Endodermal cell (in vitro differentiated cells): ENCODE measurements around the gene DENND4C. TPM values are rescaled to one million over a fixed set of nuclear protein-coding genes. Genes with fewer than 3 reads are reported as not detected.

Experiments used
- DNase-seq: peaks from one replicate; pipeline ENCODE4 v3.0.0-alpha.2; 2017
- H3K27ac ChIP-seq: 2 replicates; pipeline ENCODE4 v1.5.1; 2013; ENCODE audit warnings: mild to moderate bottlenecking, low read depth, low read length, moderate library complexity
- H3K27me3 ChIP-seq: 2 replicates; pipeline ENCODE4 v1.6.1; 2013; ENCODE audit warnings: mild to moderate bottlenecking, low read length, moderate library complexity; ENCODE audit not compliant: insufficient read depth, control insufficient read depth, poor library complexity, severe bottlenecking
- H3K36me3 ChIP-seq: 2 replicates; pipeline ENCODE4 v1.7.0; 2013; ENCODE audit warnings: mild to moderate bottlenecking, low read length, moderate library complexity; ENCODE audit not compliant: control insufficient read depth, insufficient read depth
- H3K4me1 ChIP-seq: one replicate; pipeline ENCODE4 v1.7.0; 2013; ENCODE audit warnings: low read length; ENCODE audit not compliant: control insufficient read depth, insufficient read depth
- H3K4me3 ChIP-seq: 2 replicates; pipeline ENCODE4 v1.5.1; 2013; ENCODE audit warnings: mild to moderate bottlenecking, low read length, moderate library complexity
- H3K9ac ChIP-seq: 2 replicates; pipeline ENCODE4 v1.6.1; 2013; ENCODE audit warnings: mild to moderate bottlenecking, low read length, moderate library complexity; ENCODE audit not compliant: poor library complexity, severe bottlenecking; ENCODE audit errors: extremely low read depth
- H3K9me3 ChIP-seq: 2 replicates; pipeline ENCODE4 v1.6.1; 2013; ENCODE audit warnings: mild to moderate bottlenecking, low read length, moderate library complexity; ENCODE audit not compliant: control insufficient read depth
- H3K27ac Mint-ChIP-seq: 2 replicates; pipeline ENCODE4 v1.8.0; 2020; ENCODE audit warnings: mixed read lengths
- H3K27me3 Mint-ChIP-seq: 2 replicates; pipeline ENCODE4 v1.8.0; 2021; ENCODE audit warnings: mild to moderate bottlenecking, mixed read lengths; ENCODE audit not compliant: insufficient read depth
- H3K36me3 Mint-ChIP-seq: 2 replicates; pipeline ENCODE4 v1.8.0; 2020; ENCODE audit warnings: low read depth, mixed read lengths
- H3K4me1 Mint-ChIP-seq: 2 replicates; pipeline ENCODE4 v1.8.0; 2020; ENCODE audit warnings: mixed read lengths
- H3K4me3 Mint-ChIP-seq: 2 replicates; pipeline ENCODE4 v1.8.0; 2020; ENCODE audit warnings: mild to moderate bottlenecking, moderate library complexity, mixed read lengths
- H3K9me3 Mint-ChIP-seq: 2 replicates; pipeline ENCODE4 v1.8.0; 2020; ENCODE audit warnings: mild to moderate bottlenecking, mixed read lengths
- WGBS, 2 experiments: methylation state at CpG; one replicate each; pipeline versions ENCODE4 v1.1.5 to v1.1.7; 2013; ENCODE audit warnings: missing lambda C conversion rate in 2 of 2, mixed read lengths in 1 of 2; ENCODE audit not compliant: insufficient coverage in 1 of 2, insufficient read length in 1 of 2; 5-methylcytosine and 5-hydroxymethylcytosine counted together
- total RNA-seq, 2 donors: library from RNA; stranded (reverse); fragmentation: NEBNext Ultra II Directional in 1 of 2; extraction: Animal tissue kit (Norgen Biotek cat#: 25700) in 1 of 2; gene quantifications; 2 replicates in 1 of 2; 3 replicates in 1 of 2; pipeline ENCODE4 v1.2.1, GENCODE V29; 2021
- TF ChIP-seq, protein P1 (sequence below): fragments of 200-600 bp; sonication (generic); conservative IDR thresholded peaks from 2 replicates; pipeline ENCODE4 v1.5.0; 2021; ENCODE audit warnings: antibody characterized with exemption, mild to moderate bottlenecking

The DENND4C gene
- total RNA-seq, 2 donors from 2014 or later: 25.4 to 27.2 TPM

DNA sequence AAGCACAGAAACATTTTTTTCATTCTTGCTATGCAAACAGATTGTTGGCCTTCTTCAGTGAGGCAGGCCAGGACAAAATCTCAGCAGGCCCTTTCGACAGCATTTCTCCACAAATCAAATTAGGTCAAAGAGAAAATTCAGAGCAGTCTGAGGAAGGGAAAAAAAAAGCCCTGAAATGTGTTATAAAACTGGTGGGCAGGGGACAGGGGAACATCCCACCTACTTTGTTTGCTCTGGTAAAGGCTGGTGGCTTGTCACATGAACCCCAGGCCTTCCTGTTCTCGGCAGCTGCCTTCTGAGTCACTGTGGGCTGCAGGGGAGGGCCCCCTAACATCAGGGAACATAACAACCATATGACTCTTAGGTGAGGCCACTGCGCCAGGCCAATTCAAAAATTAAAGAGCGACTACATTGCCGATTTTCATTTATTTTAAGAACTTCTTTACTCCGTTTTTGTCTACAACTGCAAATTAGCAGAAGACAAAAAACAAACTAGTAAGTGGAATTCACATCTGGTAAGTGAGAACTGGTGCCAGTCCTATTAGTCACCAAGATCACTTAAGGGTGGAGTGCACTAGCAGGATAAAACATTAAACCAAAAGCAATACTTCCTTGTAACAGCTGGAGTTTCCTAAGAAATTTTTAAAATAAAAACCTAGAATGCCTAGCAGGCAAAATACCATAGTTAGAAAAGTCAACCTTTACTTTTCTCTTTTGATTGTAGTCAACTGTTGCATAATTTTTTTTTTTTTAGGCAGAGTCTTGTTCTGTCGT lies 46.2 kb upstream of the DENND4C start:
- no peaks in the 10 kb centered on the region for H3K27me3 ChIP-seq
- H3K4me1 Mint-ChIP-seq: peaks cover 7% of the 10 kb centered on the region
- H3K36me3 Mint-ChIP-seq: no peaks in the 10 kb centered on the region
- H3K27ac ChIP-seq: peak overlapping the region; percentile 73
- no peak overlapping the region for H3K4me3 Mint-ChIP-seq
- H3K36me3 ChIP-seq: no peaks in the 10 kb centered on the region
- H3K27me3 Mint-ChIP-seq: no peaks in the 10 kb centered on the region
- H3K9me3 ChIP-seq: no peaks in the 10 kb centered on the region
- H3K9me3 Mint-ChIP-seq: no peaks in the 10 kb centered on the region
- H3K4me1 ChIP-seq: peaks cover 2% of the 10 kb centered on the region
- TF ChIP-seq, protein P1, sequence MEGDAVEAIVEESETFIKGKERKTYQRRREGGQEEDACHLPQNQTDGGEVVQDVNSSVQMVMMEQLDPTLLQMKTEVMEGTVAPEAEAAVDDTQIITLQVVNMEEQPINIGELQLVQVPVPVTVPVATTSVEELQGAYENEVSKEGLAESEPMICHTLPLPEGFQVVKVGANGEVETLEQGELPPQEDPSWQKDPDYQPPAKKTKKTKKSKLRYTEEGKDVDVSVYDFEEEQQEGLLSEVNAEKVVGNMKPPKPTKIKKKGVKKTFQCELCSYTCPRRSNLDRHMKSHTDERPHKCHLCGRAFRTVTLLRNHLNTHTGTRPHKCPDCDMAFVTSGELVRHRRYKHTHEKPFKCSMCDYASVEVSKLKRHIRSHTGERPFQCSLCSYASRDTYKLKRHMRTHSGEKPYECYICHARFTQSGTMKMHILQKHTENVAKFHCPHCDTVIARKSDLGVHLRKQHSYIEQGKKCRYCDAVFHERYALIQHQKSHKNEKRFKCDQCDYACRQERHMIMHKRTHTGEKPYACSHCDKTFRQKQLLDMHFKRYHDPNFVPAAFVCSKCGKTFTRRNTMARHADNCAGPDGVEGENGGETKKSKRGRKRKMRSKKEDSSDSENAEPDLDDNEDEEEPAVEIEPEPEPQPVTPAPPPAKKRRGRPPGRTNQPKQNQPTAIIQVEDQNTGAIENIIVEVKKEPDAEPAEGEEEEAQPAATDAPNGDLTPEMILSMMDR: no peak
- DNase-seq: peak; percentile 76
- H3K4me3 ChIP-seq: no peak overlapping the region
- 74 to 79% methylated on average over 4 to 7 of the region's 7 CpGs for WGBS, 2 experiments
- H3K9ac ChIP-seq: no peak overlapping the region
- peak overlapping the region; percentile 72 for H3K27ac Mint-ChIP-seq

DNA sequence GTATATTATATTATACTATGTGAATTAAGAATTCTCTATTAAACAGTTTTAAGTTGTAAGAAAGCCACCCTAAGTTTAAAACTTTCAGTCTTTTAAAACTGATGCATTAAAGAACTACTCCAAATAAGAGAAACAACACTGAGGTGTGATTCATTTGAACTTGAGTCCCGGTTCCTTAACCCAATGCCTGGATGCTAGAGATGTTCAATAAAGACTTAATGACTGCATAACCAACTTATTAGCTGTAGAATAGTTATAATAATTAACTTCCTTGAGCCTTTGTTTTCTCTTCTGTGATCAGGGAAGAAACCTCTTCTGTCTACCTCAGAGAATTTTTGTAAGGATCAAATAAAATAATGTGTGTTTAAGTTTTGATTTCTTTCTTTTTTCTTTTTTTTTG lies 45.3 kb upstream of the DENND4C start:
- 92% methylated on average over 1 of the region's 1 CpG; no CpG with 5 or more reads in 1 of the 2 experiments for WGBS, 2 experiments
- Histone ChIP-seq H3K9me3 (no peaks in the 10 kb centered on the region), H3K4me3 (no peak overlapping the region), H3K9ac (no peak overlapping the region), H3K4me1 (peaks cover 2% of the 10 kb centered on the region), H3K27ac (no peak overlapping the region), H3K27me3 (no peaks in the 10 kb centered on the region), H3K36me3 (no peaks in the 10 kb centered on the region)
- Mint-ChIP-seq H3K4me3 (no peak overlapping the region), H3K27me3 (no peaks in the 10 kb centered on the region), H3K27ac (no peak overlapping the region), H3K4me1 (peaks cover 7% of the 10 kb centered on the region), H3K36me3 (no peaks in the 10 kb centered on the region), H3K9me3 (no peaks in the 10 kb centered on the region)
- DNase-seq: no peak
- TF ChIP-seq, protein P1: no peak

DNA sequence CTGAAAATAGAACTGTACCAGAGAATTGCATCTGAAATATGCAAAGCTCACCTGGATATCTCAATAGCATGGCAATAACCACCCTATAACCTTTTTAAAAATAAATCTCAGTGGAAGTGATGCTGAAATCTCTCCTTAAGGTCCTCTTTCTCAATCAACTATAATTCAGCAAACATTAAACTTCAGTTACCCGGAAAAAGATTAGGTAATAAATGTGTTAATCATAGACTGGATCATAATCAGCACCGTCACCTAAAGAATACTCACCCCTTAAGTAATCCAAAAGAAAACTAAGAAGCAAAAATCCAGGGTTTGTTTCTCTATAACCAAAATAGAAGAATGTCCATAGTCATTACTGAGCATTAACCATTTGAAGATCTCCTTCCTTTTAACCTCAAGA lies 44.3 kb upstream of the DENND4C start:
- Histone ChIP-seq H3K27ac (no peak overlapping the region), H3K27me3 (no peaks in the 10 kb centered on the region), H3K9ac (no peak overlapping the region), H3K36me3 (no peaks in the 10 kb centered on the region), H3K4me3 (no peak overlapping the region), H3K9me3 (no peaks in the 10 kb centered on the region), H3K4me1 (peaks cover 2% of the 10 kb centered on the region)
- no peak for DNase-seq
- Mint-ChIP-seq H3K36me3 (no peaks in the 10 kb centered on the region), H3K9me3 (no peaks in the 10 kb centered on the region), H3K27ac (no peak overlapping the region), H3K27me3 (no peaks in the 10 kb centered on the region), H3K4me3 (no peak overlapping the region), H3K4me1 (peaks cover 7% of the 10 kb centered on the region)
- 90% methylated on average over 2 of the region's 2 CpGs; no CpG with 5 or more reads in 1 of the 2 experiments for WGBS, 2 experiments
- TF ChIP-seq, protein P1: no peak
